Testis (tissue), 3 donors: ENCODE measurements around the gene GPR132. TPM values are rescaled to one million over a fixed set of nuclear protein-coding genes. Genes with fewer than 3 reads are reported as not detected.

Source experiments
- DNase-seq: peaks from one replicate; pipeline ENCODE4 v3.0.0-alpha.2; 2019
- H3K27ac ChIP-seq, 2 donors: fragments of 200-600 bp; sonication (generic); one replicate each; pipeline ENCODE4 v1.5.1; 2019
- H3K27me3 ChIP-seq: fragments of 200-600 bp; sonication (generic); one replicate; pipeline ENCODE4 v1.5.1; 2019
- H3K36me3 ChIP-seq: fragments of 200-600 bp; sonication (generic); one replicate; pipeline ENCODE4 v1.5.1; 2017; ENCODE audit warnings: low read depth; ENCODE audit errors: missing control alignments
- H3K4me1 ChIP-seq: fragments of 200-600 bp; sonication (generic); one replicate; pipeline ENCODE4 v1.5.1; 2019
- H3K4me3 ChIP-seq, 2 donors: fragments of 200-600 bp; sonication (generic); one replicate each; pipeline ENCODE4 v1.5.1; 2017 to 2019
- H3K9me3 ChIP-seq: fragments of 200-600 bp; sonication (generic); one replicate; pipeline ENCODE4 v1.5.1; 2017
- POLR2A ChIP-seq: fragments of 450-650 bp; IDR thresholded peaks from one replicate; pipeline ENCODE4 v1.6.1; 2017; ENCODE audit warnings: antibody characterized with exemption, mild to moderate bottlenecking, moderate library complexity
- WGBS, 2 donors: methylation state at CpG; one replicate each; pipeline ENCODE4 v1.1.5; 2018; 5-methylcytosine and 5-hydroxymethylcytosine counted together
- intact Hi-C: fragments of 100-400 bp; cut with DNase I; formaldehyde crosslinking; loops from one replicate; pipeline ENCODE4 v1.15.1; 2023; ENCODE audit warnings: low total_unique reads
- polyA plus RNA-seq: library from polyadenylated mRNA; stranded (reverse); fragments of 350-450 nt; fragmentation: Illumina TruSeq; extraction: RNeasy Lipid Tissue Mini Kit (QIAGEN cat#74804); gene quantifications from one replicate; pipeline ENCODE4 v1.2.3, GENCODE V29; 2014; ENCODE audit warnings: low read depth, low replicate concordance; ENCODE audit not compliant: insufficient read depth
- total RNA-seq, 2 donors: library from RNA; depleted of rRNA; stranded (reverse); fragments of >200 nt; gene quantifications; one replicate each; pipeline ENCODE4 v1.2.3, GENCODE V29; 2016
- TF ChIP-seq, protein P1 (sequence below), 3 experiments: fragments of 450-650 bp in 2 of 3; fragments of 200-600 bp in 1 of 3; sonication (generic) in 1 of 3; IDR thresholded peaks; one replicate each; pipeline ENCODE4 v1.5.1; 2016 to 2019; ENCODE audit warnings: antibody characterized with exemption in 3 of 3, mild to moderate bottlenecking in 2 of 3, moderate library complexity in 1 of 3

Gene GPR132
- total and polyA plus RNA-seq, 3 donors from 2014 or later = 1.2 to 2.5 (median 2.0) TPM

DNA sequence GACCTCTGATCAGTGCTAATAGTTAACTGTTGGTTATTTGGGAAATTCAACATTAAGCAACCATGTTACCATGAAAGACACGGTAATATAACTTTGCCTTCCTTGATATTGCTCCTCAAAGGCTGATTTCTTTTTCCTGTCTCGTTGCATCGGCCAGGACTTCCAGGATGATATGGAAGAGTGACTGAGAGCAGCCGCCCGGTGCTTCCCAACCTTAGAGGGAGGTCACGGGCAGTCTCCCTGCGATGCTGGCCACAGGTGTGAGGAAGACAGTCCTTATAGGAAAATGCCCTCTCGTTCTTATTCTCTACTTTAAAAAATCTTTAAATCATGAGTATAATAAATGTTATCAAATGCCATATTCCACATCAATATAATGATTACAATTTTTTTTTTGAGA, 33.1 kb upstream of the GPR132 start:
- H3K4me1 ChIP-seq = peaks cover 8% of the 10 kb centered on the region
- H3K9me3 ChIP-seq = no peaks in the 10 kb centered on the region
- DNase-seq = no peak
- WGBS, 2 donors = 81 to 95% methylated on average over 8 of the region's 8 CpGs
- H3K4me3 ChIP-seq = no peak overlapping the region
- intact Hi-C loops = loop anchor here (10.0 kb wide), 1 partner anchor 256 kb away; no protein-coding TSS in a partner anchor
- TF ChIP-seq, protein P1, sequence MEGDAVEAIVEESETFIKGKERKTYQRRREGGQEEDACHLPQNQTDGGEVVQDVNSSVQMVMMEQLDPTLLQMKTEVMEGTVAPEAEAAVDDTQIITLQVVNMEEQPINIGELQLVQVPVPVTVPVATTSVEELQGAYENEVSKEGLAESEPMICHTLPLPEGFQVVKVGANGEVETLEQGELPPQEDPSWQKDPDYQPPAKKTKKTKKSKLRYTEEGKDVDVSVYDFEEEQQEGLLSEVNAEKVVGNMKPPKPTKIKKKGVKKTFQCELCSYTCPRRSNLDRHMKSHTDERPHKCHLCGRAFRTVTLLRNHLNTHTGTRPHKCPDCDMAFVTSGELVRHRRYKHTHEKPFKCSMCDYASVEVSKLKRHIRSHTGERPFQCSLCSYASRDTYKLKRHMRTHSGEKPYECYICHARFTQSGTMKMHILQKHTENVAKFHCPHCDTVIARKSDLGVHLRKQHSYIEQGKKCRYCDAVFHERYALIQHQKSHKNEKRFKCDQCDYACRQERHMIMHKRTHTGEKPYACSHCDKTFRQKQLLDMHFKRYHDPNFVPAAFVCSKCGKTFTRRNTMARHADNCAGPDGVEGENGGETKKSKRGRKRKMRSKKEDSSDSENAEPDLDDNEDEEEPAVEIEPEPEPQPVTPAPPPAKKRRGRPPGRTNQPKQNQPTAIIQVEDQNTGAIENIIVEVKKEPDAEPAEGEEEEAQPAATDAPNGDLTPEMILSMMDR (IDR thresholded peaks at IDR 0.05) = no peak
- no peak for TF ChIP-seq POLR2A
- H3K27ac ChIP-seq = no peak overlapping the region
- H3K27me3 ChIP-seq = no peaks in the 10 kb centered on the region
- no peaks in the 10 kb centered on the region for H3K36me3 ChIP-seq

DNA sequence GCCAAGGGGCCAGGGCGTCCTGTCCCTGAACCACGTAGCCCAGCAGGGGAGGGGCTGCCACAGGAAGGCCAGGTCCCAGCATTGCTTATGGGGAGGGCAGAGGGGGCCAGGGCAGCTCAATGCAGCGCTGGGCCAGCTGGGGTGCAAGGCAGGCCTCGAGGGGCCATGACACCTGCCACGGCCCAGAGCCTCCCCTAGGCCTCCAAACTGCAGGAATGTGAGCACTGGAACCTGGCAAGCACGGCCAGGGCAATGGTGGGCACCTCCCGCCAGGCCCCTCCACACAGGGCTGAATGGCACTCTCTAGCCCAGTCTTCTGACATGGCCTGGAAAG, 32.5 kb upstream of the GPR132 start:
- intact Hi-C loops = loop anchor here (10.0 kb wide), 1 partner anchor 257 kb away; no protein-coding TSS in a partner anchor
- DNase-seq = no peak
- no peaks in the 10 kb centered on the region for H3K36me3 ChIP-seq
- H3K4me3 ChIP-seq = no peak overlapping the region
- WGBS, 2 donors = 77 to 90% methylated on average over 3 to 7 of the region's 7 CpGs
- H3K9me3 ChIP-seq = no peaks in the 10 kb centered on the region
- peaks cover 10% of the 10 kb centered on the region for H3K4me1 ChIP-seq
- H3K27me3 ChIP-seq = no peaks in the 10 kb centered on the region
- no peak for TF ChIP-seq POLR2A
- TF ChIP-seq, protein P1 (IDR thresholded peaks at IDR 0.05) = no peak
- H3K27ac ChIP-seq = no peak overlapping the region

DNA sequence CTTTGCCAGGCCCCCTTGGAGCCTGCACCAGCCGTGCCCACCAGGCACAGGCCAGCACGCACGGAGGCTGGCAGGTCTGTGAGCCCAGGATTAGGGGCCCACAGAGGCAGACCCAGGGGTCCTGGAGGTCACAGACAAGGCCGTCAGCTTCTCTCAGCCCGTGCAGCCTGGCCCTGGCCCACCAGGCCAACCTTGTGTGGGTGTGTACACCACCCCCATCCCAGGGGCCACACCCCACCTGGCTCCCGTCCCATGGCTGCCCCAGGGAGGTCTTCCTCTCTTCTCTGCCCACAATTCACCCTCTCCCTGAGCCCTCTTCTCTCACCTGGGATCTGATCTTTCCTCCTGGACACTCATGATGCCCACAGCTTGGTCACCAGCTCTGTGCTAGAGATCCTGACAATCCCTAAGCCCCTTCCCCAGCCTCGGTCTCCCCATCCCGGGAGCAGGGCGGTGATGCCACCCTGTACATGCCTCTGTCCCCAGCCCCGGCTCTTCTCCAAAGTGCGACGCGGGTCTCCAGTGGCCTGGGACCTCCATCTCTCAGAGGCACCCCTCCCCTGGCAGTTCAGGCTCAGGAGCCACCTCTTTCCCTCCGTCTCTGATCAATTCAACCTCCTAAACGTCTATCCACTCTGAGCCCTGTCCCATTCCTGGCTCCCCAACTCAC, 31.1 kb upstream of the GPR132 start:
- DNase-seq = no peak
- intact Hi-C loops = loop anchor here (10.0 kb wide), 1 partner anchor 258 kb away; no protein-coding TSS in a partner anchor
- H3K4me3 ChIP-seq = no peak overlapping the region
- TF ChIP-seq, protein P1 (IDR thresholded peaks at IDR 0.05) = no peak
- TF ChIP-seq POLR2A = no peak
- peaks cover 19% of the 10 kb centered on the region for H3K4me1 ChIP-seq
- WGBS, 2 donors = 87% methylated on average over 14 to 15 of the region's 15 CpGs
- H3K9me3 ChIP-seq = no peaks in the 10 kb centered on the region
- H3K27me3 ChIP-seq = no peaks in the 10 kb centered on the region
- no peak overlapping the region for H3K27ac ChIP-seq
- H3K36me3 ChIP-seq = no peaks in the 10 kb centered on the region

DNA sequence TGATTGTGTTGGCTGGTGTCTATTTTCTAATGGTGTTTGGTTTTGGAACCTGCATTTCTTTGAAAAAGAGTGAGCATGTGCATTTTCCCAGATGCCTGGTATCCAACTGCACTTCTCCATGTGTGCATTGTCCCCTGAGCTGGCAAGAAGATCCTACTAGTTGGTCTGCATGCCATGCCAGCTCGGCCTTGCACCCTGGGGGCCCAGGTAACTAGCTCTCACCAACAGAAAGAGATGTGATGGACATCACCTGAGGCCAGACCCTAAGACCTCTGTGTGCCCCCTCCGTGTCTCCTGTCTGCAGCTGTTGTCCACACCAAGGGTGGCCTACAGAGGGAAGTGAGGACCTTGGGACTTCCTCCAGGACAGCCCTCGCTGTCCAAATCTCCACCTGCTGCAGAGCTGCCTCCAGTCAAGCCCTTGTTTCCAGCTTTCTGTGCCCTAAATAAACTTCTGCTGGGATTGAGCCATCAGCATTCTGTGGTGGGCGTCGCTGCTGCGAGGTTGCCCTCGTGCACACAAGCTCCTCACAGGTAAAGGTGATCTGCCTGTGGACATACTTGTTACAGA, 30.1 kb upstream of the GPR132 start:
- no peak for DNase-seq
- TF ChIP-seq POLR2A = no peak
- TF ChIP-seq, protein P1 (IDR thresholded peaks at IDR 0.05) = no peak
- 84 to 95% methylated on average over 6 to 7 of the region's 7 CpGs for WGBS, 2 donors
- Histone ChIP-seq H3K9me3 (no peaks in the 10 kb centered on the region), H3K4me1 (peaks cover 29% of the 10 kb centered on the region), H3K4me3 (no peak overlapping the region), H3K27ac (no peak overlapping the region), H3K36me3 (no peaks in the 10 kb centered on the region), H3K27me3 (no peaks in the 10 kb centered on the region)
- intact Hi-C loops = loop anchor here (10.0 kb wide), 1 partner anchor 259 kb away; no protein-coding TSS in a partner anchor
